Stimulated activated naive CD4-positive, alpha-beta T cell (primary cell): Measurements from ENCODE around the gene MYO7B.
"Not testable (repeated sequence)": the region's sequence is repeated elsewhere in the genome, so short reads cannot be mapped to it uniquely, and the experiment has no call there.

Source experiments
- DNase-seq, 6 experiments: peaks; one replicate each; lab custom pipeline; 2025; lab: John Stamatoyannopoulos, UW

Gene MYO7B

DNA sequence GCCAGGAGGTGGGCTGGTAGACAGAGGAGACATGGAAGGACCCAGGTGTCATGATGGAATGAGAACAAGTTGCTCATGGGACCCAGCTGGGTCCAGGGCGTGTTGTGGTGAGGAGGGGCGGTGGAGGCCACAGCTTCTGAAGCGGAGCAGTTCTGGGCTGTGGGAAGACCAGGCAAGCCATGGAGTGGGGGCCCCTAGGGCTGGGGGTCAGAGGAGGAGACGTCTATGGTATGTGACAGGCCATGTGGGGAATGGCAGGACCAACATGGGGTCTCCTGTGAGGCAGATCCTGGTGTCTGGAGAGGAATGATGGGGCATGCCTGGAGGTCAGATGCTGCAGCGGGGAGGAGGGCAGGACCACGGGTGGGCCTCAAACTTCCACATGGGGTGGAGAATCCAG is 16.9 kb downstream of the MYO7B start:
- DNase-seq, result no peak

- DNase-seq, result no peak
Measured at GRCh38 chr2:127552846-127553245, 17.4 kb downstream of the MYO7B start.

GRCh38 chr2:127558911-127559310 is 23.4 kb downstream of the MYO7B start:
- DNase-seq, result no peak

GRCh38 chr2:127559454-127559853 is 24.0 kb downstream of the MYO7B start:
- no peak for DNase-seq

DNA sequence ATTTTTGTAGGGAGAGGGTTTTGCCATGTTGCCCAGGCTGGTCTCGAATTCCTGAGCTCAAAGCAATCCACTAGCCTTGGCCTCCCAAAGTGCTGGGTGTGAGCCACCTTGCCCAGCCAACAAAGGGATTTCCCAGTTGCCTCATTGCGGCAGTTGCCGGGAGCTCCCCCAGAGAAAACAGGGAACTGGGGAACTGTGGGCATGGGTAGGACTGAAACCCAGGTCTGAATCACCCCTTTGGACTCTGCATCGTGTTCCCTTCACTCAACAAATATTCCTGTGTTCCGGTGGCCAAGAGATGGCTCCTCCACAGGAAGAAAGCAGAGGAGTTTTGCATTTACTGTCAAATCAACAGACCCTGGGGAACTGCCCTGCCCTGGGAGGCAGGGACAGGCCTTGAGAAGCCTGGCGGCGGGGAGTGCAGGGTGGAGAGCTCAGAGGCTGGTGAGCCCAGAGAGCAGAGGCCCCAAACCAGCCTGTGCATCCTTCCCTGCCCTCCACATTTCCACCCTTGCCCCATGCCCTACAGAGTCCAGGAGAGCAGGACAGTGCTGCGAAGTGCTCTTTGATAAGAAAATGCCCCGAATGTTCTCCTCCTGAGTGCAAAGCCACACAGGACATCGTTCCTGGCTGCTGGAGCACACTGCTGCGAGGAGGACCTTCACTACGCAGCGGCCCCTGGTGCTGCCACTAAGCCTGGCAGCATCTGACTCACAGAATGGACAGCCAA is 24.9 kb downstream of the MYO7B start:
- DNase-seq, result no peak

GRCh38 chr2:127560931-127561280 is 25.4 kb downstream of the MYO7B start:
- no peak for DNase-seq

- DNase-seq, result no peak
Measured at GRCh38 chr2:127561371-127561770, 25.9 kb downstream of the MYO7B start.

- DNase-seq, result no peak
Measured at GRCh38 chr2:127562936-127563335, 27.5 kb downstream of the MYO7B start.

DNA sequence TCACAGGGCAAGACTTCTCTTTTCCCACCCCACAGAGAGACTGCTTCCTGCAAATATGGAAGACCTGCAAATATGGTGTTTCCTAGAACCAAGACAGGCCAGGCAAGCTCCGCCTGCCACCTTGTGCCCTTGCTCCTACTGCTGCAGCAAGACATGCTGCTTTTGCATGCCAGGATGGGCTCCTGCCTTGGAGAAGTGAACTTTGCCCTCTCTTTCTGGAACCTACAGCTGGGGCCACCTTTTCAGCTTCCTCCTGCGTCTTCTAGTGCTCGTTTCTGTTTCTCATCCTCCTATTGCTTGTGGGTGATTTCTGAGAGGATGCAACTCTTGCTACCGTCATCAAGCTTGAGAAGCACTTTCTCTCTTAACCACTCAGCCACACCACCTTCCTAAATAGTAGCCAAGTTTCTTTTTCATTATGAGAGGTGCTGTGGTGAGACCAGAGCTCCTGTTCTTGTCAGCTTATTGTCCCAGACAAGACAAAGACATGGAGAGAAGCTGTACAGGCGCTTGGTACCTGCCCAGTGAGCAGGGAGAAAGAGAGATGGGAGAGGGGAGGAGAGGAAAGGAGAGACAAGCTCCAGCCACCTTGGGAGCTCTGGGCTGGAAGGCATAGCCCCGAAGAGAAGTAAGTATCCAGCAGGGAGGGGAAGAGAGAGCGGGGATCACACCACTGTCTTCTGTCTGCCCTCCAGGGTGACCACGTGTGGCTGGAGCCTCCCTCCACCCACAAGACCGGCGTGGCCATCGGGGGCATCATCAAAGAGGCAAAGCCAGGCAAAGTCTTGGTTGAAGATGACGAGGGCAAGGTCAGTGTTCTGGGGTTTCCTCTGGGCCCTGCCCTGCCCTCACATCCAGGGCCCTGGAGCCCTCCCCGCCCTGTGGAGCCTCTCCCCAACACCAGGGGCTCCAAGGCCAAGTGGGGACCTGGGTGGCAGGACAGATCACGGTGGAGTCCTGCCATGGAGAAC is 28.3 kb downstream of the MYO7B start:
- DNase-seq, result no peak

DNA sequence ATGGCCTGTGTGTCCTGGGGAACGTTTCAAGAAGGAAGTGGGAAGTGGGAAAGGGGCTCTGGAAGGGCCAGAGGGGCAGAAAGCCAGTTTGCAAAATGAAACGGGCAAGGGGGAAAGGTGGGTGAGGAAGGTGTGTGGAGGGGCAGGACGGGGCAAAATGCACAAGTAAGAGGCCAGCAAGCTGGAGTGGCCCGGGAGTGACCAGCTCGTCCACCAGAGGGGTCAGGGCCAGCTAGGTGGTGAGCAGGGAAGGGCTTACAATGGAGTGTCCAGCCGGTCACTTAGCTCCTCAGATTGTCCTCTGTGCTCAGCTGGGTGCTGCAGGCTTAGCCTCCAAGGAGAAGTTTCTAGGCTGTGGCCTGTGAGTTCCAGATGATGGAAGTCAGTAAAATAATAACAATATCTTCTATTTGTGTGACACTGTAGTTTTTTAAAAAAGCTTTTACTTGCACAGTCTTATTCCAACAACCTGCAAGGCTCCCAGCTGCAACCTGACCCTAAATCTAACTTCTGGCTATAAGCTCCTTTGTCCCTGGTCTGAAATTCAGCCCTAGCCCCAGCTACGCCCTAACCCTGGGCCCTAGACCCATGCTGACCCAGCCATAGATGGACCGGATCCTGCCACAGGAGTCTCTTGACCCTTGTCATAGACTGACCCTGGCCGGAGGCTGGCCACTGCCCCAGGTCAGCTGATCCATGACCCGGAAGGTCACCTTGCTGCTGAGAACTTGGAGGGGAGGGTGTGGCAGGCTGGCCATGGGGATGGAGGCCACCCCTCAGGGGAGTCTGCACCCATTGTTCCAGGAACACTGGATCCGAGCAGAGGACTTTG is 29.2 kb downstream of the MYO7B start:
- no peak for DNase-seq

DNA sequence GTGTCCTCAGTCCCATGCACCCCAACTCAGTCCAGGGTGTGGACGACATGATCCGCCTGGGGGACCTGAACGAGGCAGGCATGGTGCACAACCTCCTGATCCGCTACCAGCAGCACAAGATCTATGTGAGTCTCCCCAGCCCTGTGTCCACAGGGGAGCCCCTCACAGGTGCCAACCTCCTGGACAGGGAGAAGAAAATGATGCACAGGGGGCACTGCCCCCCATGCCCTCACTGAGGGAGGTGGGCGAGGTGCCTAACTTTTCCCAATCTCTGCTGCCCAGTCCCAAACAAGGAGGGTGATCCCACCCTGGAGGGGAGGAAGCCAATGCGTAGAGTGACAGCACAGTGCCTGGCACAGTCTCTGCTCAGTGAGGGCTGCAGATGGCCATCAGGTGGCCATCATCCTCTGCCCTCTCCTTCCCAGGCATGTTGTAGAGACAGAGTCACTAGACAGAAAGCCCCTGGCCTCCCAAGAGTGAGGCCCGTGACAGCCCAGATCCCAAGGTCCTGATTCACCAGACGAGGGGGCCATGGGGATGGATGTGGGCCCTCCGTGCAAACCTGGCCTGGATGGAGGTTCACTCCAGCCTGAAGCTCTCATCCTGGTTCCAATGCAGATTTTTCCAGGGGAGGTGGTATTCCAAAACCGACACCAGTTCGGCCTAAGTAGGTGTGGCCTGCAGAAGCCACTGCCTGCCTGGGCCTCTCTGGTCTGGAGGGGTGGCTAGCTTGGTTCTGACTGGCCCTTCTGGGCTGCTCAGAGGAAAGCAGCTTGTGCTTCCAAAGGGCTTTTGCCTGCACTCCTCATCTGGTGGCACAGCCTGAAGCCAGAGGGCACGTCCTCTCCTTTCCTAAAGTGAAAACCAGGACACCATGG is 30.0 kb downstream of the MYO7B start:
- DNase-seq, result no peak

GRCh38 chr2:127566139-127566417 is 30.6 kb downstream of the MYO7B start:
- no peak for DNase-seq

DNA sequence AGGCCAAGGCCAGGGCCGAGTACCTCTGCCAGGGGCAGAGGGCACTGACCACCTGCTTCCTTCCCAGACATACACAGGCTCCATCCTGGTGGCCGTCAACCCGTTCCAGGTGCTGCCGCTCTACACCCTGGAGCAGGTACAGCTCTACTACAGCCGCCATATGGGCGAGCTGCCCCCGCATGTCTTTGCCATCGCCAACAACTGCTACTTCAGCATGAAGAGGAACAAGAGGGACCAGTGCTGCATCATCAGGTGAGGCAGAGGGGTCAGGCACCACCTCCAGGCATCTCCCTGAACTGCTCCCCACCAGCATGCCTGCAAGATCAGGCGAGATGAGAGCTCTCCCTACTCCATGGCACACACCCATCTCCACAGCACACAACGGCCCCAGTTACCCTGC is 31.1 kb downstream of the MYO7B start:
- DNase-seq, result no peak

DNA sequence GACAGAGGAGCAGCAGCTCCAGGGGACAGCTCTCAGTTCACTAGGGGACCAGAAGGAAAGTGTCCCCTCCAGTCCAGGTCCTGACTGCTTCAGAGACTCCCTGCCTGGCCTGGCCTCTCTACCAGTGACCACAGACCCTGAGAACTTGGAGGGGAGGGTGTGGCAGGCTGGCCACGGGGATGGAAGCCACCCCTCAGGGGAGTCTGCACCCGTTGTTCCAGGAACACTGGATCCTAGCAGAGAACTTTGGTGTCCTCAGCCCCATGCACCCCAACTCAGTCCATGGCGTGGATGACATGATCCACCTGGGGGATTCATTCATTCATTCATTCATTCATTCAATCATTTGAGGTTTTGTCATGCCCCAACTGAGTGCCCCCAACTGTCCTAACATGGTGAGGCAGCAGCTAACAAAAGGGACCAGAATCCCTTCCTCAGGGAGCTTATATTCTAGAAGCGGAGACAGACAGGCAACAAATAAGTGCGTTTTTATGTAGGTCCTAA is 31.9 kb downstream of the MYO7B start:
- DNase-seq, result no peak

GRCh38 chr2:127568128-127568527 is 32.6 kb downstream of the MYO7B start:
- no peak for DNase-seq

DNA sequence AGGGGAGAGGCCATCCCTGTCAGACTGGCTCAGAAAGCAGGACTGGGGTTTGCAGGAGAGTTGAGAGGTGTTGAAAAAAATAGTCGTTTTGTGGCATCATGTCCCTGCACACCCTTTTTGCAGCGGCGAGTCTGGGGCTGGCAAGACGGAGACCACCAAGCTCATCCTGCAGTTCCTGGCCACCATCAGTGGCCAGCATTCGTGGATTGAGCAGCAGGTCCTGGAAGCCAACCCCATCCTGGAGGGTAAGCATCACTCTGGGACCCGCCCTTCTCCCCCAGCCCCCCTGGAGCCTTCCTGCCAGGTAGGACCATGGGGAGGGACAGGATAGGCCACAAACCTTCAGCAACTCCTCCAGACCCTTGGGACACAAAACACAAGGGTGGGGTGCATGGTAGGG is 34.2 kb downstream of the MYO7B start:
- DNase-seq, result no peak

DNA sequence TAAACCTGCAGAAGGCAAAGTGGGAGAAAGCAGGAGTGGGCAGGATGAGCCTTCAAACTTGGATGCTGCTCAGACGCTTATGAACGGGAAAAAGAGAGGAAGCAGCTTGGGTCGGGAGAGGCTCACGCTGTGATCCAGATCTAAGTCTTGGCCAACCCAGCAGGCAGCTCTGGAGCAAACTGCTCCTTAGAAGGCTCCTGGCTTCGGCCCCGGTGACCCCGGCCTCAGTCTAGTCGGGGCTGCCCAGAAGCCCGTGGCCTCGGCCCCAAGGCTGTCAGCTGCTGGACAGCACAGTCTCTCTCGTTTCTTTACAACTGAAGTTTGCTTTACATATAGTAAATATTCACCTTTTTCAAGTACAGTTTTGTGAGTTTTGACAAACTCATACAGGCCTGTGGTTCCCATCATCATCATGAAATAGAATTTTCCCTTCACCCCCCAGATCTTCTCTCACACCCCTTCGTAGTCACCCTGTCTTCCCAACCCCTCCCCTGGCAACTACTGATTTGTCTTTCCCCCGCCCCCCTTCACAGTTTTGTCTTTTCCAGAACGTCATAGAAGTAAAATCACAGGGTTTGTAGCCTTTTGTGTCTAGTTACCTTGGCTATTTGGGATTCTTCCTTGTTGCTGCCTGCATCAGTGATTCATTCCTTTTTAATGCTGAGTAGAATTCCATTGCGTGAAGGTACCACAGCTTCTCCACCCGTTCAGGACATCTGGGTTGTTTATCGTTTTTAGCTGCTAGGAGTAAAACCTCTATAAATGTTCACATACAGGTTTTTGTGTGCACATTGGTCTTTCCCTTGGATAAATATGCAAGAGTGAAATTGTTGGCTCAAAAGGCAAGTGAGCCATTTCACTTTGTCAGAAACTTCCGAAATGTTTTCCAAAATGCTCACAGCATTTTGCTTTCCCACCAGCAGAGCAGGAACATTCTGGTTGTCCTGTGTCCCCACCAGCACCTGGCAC is 35.1 kb downstream of the MYO7B start:
- no peak for DNase-seq

- not testable (repeated sequence) for DNase-seq
Measured at GRCh38 chr2:127572352-127572751, 36.9 kb downstream of the MYO7B start.

GRCh38 chr2:127572841-127573240 is 37.4 kb downstream of the MYO7B start:
- DNase-seq, result no peak

DNA sequence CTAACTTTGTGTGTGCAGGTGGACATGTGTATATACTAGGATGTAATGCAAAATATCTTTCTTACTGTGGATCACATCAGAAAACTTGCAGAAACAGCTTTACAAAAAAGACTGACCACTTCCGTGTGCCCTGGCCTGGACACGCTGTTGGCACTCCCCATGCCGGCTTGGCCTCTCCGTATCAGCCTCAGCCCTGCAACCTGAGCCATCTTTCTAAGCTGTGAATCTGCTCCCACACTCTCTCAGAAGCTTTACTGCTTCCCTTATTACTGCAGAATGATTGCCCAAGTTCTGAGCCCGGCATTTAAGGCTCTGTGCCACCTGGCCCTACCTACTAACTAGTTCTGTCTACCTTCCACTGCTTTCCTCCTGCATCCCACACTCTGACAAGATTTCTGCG is 37.8 kb downstream of the MYO7B start:
- no peak for DNase-seq
